GM21515 (cell line): ENCODE data around the gene GLT6D1.
"Not testable (repeated sequence)": the region's sequence is repeated elsewhere in the genome, so short reads cannot be mapped to it uniquely, and the experiment has no call there.

Source experiments
- ATAC-seq: cut with Tn5 transposase; IDR thresholded peaks from one replicate; pipeline ENCODE4 v1.9.1; 2021; ENCODE audit not compliant: unreplicated experiment

The GLT6D1 gene

DNA sequence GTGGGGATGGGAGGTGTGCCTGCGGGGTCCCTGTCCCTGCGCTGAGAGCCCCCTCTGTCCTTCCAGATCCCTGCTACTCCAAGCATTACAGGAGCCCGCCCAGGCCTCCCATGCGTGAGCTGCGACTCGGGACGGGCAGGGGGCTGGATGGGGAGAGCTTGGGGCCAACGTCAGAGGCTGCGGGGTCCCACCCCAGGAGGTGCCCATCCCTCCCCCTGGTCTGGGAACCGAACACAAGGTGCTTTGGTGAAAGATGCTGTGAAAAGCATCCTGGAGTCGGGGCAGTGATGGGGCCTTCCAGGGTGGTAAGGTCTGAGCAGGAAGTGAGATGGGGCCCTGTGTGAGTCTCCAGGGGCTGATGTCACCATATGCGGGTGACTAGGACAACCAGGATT, 26.5 kb upstream of the GLT6D1 start:
- ATAC-seq, result no peak

DNA sequence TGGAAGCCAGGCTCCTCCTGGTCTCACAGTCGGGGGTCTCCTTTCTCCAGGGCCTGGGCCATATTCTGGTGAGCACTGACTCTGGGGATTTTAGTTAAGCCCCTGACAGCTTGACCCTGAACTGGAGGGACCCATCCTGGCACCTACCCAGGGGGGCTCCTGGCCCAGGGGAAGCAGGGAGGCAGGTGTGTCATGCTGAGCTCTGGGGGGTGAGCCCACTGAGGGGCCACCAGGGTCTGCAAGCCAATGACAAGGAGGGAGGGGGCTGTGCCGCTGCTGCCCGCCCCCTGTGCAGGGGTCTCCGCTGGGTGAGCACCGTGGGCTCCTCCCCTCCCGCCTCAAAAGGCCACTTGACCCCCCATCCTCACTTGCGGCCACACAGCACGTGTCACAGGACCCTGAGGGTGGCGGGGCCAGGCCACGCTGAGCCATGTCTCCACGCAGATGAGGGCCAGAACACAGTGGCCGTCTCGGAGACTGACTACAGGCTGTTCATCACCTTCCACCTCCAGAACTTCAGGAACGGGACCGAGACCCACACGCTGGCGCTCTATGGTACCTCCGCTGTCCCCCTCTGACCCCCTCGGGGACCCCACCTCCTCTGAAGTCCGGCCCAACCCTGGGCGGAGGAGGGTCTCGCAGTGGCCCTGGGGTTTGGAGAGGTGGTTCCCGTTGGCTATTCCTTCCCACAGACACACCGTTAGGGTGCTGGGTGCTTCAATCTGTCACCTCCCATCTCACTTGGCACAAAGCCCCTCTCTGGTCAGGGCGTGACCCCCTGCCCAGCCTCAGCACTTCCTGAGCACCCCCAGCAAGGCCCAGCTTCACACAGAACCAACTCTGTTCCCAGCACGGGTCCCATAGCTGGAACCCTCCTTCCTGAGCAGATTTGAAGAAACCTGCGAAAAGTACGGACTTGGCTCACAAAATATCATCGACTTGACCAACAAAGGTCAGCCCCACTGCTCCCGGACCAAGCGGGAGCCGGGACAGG, 25.8 kb upstream of the GLT6D1 start:
- no peak for ATAC-seq

DNA sequence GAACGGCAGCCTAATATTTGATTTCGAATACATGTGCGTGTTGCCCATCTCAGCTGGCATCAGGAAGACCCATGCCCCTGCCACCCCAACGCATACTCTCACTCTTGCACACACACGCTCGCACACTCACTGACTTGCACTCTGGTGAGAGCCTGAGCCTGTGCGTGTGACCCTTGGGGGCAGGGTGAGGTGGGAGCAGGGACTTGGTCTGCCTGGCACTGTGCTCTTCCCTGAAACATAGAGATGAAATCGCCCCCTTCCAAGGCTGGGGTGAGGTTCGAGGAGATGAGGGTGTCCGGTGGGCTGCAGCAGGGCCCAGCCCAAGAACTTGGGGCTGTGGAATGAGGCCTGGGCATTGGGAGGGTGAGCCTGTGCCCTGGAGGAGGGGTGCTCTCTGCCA, 24.9 kb upstream of the GLT6D1 start:
- ATAC-seq, result no peak

DNA sequence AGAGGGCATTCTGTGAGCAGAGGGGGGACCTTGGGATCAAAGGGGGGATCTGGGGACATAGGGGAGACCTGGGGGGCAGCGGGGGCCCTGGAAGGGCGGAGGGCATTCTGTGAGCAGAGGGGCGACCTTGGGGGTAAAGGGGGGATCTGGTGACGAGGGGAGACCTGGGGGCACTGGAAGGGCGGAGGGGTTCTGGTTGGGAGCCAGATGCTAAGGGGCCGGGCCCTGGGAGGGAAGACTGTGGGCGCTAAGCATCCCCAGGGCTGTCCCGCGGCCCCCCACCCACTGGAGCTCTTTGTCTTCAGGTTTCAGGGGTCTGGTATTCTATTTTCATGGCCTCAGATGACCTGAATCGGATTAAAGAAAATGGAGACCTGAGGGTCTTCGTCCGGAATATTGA, 24.5 kb upstream of the GLT6D1 start:
- ATAC-seq, result no peak

DNA sequence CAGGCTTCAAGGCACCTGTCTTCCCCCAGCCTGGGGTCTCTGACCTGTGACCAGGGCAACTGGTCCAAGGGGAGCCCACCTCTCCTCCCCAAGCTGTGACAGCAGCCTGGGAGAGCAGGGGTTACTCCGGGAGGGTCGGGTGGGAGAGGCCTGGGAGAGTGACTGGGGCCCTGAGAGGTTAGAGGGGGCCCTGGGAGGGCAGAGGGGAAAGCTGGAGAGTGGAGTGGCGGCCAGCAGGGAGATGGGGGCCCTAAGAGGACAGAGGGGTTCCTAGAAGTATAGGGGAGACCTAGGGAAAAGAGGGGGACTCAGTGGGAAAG, 24.1 kb upstream of the GLT6D1 start:
- no peak for ATAC-seq

DNA sequence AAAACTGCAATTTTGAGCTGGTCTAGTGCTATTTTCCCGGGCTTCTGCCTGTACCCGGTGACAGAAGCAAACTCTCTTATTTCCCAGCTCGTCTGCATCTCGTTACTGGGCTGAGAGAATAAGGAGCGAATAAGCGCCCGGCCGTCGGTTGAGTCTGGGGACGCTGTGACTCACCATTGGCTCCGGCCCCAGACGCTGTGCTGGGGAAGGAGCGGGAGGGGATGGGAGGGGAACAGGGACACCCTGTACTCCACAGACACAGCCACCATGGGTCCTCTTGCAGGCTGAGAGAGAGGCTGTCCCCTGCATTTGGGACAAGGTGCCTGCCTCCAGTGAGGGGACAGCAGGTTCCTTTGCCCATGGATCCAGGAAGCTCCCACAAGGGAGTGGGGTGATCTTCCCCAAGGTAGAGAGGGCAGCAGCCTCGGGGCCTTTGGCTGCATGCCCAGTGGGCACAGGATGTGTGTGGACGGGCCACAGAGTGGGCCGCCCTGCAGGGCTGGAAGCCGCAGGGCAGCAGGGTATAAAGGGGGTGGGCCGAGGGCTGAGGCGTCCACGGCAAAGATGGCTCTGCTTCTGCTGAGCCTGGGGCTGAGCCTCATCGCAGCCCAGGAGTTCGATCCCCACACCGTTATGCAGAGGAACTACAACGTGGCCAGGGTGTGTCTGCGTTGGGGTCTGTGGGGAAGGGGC, 23.6 kb upstream of the GLT6D1 start, which contains the start of gene LCN9:
TSS of gene LCN9 (plus strand) at position 552 of the 693 bp plus-strand sequence. CDS start at position 565, 13 bp downstream.
- no peak for ATAC-seq

DNA sequence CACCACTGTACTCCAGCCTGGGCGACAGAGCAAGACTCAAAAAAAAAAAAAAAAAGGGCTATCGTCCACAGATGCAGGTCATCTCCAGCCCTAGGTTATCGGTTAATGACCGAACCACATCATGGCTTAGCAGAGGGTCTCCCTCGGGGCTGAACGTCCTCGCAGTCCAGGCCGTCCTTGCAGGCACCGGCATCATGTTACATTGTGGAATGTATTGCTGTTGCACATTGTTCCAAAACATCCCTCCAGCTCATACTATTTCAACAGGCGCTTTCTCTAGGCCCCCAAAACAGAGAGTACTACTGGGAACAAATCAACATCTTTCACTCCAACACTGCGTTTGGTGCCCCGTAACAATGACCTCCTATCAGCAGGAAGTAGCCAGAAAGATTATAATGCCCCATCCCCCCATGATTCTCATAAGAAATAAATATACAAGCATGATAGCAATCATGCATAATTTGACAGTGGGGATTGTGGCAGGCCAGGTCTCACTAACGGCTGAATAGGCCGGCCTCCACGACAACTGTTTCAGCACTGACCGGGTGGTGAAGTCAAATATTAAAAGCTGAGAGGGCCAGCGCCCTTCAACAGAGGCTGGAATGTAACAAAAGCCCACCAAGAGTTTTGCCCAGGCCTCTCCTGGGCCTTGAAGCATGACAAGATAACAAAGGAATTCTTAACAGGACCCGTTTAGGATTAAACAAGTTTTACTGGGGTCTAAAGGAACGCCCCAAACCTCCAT, 22.6 kb upstream of the GLT6D1 start:
- no peak for ATAC-seq

DNA sequence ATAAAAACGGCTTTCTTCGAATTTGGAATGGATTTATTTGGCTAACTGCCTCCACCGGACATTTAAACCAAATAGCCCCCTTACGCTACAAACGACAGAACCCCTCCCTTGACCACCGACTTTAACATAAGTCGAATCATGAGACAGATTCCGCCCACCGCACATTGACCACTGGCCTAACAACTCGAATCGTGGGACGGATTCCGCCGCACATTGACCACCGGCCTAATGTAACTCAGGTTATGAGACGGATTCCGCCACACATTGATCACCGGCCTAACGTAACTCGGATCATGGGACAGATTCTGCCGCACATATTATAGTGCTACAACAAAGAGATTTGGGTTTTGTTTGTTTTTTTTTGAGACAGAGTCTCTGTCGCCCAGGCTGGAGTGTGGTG, 21.1 kb upstream of the GLT6D1 start:
- ATAC-seq, result no peak

DNA sequence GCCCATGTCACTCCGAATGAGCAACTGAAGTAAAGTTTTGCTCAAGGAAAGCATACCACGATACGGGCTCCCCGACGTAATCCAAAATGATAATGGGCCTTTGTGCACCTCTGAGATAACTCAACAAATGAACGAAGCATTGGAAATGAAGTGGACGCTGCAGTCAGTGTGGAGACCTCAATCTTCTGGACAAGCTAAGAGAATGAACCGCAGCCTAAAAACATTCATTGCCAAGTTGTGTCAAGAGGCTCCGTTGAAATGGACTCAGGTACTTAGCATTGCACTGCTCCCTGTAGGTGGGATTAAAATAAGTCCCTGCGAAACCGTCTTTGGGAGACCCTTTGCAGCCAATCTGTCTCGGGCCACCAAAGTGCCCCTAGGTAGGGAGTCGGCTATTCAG, 19.9 kb upstream of the GLT6D1 start:
- no peak for ATAC-seq

DNA sequence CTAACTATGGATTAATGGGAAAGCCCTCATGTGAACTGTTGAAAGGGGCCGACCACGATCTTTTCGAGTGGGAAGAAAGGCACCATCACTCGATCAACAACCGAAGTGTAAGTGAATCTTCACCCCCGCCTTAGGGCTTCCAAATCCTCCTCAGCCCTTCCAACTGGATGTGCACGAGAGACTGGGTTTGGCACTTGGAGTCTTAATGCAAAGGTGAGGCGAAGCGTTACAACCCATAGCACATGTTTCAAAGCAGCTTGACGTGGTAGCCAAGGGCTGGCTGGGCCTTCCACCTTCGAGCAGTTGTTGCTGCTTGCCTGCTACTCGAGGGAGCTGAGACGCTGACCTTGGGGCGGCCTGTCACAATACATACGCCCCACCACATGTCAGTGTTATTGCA, 18.1 kb upstream of the GLT6D1 start:
- ATAC-seq, result no peak

DNA sequence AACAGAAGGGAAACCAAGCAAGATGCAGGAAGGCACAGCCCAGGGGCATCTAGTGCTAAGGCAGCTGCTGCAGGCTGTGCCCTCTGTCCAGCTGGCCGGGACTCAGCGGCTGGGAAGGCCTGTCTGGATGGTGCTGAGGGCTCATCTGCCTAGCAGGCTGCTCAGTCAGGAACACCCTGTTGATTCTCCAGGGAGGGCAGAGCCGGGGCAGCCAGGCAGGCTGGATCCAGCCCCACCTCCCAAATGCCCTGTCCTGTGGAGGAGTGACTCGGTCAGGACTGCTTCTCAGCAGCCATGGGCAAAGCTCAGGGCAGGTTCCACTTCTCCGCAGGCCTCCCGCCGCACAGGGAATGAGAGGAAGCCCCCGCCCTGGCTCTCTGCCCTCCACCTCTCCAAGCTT, 16.0 kb upstream of the GLT6D1 start:
- ATAC-seq, result no peak

DNA sequence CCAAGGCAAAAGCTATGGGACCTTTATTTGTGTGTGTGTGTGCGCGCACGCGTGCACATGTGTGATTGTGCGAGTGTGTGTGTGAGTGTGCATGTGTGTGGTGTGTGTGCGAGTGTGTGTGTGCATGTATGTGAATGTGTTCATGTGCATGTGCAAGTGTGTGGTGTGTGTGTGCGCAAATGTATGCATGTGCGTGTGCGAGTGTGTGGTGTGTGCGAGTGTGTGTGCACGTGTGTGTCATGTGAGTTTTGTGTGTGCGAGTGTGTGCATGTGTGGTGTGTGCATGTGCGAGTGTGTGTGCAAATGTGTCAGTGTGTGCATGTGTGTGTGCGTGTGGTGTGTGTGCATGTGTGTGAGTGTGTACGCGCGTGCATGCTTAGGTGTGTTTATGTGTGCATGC, 11.1 kb upstream of the GLT6D1 start:
- ATAC-seq, result no peak

DNA sequence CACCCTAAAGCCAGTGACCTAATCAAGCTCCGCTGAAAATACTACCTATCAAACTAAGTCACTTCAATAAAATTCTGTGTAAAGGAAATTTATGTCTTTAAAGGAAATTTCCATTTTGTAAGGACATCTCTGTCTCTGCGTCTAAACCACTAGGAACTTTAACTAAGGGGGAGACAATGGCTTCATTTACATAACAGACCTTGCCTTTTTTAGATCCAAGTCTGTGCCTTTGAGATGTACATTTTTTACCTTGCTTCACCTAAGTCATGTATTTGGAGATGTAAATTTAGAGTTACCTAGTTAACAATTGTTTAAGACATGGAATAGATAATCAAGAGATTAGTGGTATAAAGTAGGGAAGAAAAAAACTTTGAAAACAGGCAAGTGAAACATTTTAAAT, 10.2 kb upstream of the GLT6D1 start:
- no peak for ATAC-seq

DNA sequence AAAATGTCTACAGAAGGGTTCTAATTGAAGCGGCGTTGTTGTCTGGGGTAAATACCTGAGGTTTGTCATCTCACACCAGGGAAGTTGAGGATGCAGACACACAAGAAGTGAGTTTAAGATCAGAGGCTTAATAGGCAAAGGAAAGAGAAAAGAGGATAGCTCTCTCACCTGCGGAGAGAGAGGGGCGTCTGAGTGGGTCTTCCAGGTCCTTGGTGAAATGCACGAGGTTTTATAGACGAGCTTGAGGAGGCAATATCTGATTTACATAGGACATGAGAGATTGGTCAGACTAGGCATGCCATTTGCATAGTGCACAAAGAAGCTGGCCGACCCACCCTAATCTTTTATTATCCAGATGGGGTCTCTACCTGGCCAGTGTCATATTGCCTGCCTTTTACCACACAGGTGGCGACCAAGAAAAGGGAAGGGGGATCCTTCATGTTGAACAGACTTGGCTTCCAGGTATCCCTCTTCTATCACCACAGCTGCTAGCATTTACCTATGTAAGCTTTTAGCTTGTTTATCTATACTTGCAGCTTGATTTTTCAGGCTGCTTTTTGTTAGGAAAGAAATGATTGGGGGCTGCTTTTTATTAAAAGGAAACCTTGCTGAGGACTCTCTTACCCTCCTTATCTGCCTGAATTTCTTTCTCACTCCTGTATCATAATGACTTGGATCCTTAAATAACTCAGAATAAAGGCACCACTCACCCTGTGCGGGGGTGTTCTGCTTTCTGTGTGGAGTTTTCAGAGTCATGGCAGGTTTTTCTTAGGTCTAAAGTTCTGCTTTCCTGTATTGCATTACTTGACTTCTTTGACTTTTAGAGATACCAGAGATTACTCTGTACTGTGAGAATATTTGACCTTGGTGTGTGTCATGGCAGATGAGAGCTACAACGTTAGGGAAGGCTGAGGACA, 9.4 kb upstream of the GLT6D1 start:
- no peak for ATAC-seq

DNA sequence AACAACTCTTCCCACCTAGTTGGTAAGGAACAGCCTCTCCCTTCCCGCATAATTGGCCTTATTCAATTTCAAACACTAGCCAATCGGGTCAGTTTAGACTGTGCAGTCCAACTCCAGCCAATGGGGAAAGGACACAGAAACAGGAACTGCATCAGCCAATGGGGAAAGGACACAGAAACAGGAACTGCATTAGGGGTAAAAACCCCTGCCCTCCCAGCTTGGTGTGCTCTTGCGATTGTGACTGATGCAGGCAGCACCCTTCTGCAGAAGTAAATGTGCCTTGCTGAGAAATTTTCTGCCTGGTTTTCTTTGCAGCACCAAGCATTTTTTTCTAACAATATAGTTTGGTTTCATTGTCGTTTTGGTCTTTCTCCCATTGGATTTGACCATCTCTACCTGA, 8.5 kb upstream of the GLT6D1 start:
- no peak for ATAC-seq

DNA sequence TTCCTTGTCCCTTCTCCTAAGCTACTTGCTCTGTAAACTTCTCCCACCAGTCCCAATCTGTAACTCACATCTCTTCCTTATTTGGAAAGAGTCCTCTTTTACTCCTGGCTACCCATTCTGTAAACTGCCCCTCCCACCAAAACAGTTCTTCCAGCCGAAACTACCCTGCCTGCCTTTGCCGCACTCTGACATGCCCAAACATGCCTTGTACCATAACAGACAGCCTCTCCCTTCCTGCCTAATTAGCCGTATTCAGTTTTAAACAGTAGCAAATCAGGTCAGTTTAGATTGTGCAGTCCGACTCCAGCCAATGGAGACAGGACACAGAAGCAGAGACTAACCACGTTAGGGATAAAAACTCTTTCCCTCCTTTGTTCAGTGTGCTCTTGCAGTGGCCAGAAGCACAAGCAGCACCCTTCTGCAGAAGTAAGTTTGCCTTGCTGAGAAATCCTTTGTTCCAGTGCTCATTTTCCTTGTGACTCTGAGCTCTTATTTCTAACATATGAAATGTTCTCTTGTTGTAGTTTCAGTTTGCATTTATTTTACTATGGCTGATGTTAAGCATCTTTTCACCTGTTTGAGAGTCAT, 5.4 kb upstream of the GLT6D1 start:
- no peak for ATAC-seq

DNA sequence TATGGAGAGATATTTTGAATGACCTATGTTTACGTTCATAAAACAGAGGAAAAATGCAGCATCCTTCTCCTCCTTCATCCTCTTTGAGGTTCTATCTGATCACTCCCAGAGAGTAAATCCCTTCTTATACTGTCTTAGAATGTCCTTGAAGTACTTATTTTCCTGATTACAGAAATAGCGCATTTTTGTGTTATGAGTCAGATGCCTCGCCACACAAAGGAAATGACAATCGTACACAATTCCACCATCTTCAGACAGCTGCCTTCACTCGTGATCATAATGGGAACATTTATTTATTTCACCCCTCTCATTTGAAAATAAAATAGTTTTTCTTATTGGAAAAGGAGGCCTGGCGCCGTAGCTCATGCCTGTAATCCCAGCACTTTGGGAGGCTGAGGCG, 2.4 kb upstream of the GLT6D1 start:
- no peak for ATAC-seq

DNA sequence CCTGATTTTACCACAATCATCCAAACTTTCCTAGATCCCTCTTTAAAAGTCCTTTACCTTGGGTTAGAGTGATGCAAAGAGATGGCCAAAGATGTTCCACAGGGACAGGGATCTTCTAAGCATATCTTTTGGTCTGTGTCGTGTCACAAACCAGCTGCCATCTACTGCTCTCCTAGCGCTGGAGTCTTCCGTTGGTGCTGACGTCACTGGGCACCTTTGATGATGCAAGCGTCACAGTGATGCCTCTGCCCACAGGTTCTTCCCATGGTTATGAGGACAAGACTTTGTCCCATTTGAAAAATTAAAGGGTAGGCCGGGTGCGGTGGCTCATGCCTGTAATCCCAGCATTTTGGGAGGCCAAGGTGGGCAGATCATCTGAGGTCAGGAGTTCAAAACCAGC, 1.7 kb upstream of the GLT6D1 start:
- no peak for ATAC-seq

DNA sequence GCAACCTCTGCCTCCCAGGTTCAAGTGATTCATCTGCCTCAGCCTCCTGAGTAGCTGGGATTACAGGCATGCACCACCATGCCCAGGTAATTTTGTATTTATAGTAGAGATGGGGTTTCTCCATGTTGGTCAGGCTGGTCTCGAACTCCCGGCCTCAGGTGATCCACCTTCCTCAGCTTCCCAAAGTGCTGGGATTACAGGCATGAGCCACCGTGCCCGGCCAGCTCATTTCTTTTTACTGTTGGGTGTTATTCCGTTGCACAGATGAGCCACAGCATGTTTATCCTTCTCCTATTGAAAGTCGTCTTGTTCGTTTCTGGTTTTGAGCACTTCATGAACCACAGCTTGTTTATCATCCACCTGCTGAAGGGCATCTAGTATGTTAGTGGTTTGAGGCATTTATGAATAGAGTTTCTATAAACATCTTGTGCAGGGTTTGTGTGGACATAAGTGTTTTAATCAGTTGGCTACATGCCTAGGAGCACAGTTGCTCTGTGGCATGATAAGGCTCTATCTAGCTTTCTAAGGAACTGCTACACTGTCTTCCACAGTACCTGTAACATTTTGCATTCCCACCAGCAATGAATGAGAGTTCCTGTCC, 2.3 kb downstream of the GLT6D1 start:
- not testable (repeated sequence) for ATAC-seq

DNA sequence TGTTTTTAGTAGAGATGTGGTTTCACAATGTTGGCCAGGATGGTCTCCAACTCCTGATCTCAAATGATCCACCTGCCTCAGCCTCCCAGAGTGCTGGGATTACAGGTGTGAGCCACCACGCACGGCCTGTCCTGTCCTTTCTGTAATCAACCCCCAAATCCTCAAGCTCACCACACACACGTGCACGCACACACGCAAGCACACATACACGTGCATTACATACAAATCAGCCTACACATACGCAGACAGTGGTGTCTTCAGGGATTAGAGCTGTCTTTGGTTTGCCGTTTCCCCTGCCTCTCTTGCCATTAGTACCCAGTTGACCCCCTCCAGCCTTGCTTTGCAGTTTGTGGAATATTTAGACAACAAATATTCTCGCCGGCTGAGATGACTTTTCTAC, 6.5 kb downstream of the GLT6D1 start:
- ATAC-seq, result no peak
